Cardiac fibroblast (primary cell): ENCODE data around the gene DNAJB6.
"Not testable (repeated sequence)": the region's sequence is repeated elsewhere in the genome, so short reads cannot be mapped to it uniquely, and the experiment has no call there.

Experiments used
- DNase-seq, 2 donors: peaks; one replicate each; pipeline versions ENCODE4 v3.0.0 to v3.0.0-alpha.2; 2010; ENCODE audit warnings: low read depth in 2 of 2
- H3K4me3 ChIP-seq, 2 donors: replicated peaks in 1 of 2; 1 replicate in 1 of 2; 2 replicates in 1 of 2; pipeline ENCODE4 v1.5.1; 2011; ENCODE audit warnings: low read depth in 2 of 2, low read length in 2 of 2, mild to moderate bottlenecking in 2 of 2, moderate library complexity in 1 of 2
- TF ChIP-seq, protein P1 (sequence below): IDR thresholded peaks from one replicate; pipeline ENCODE4 v1.5.1; 2011; ENCODE audit warnings: low read depth, mild to moderate bottlenecking, low read length, inconsistent platforms

Gene DNAJB6

DNA sequence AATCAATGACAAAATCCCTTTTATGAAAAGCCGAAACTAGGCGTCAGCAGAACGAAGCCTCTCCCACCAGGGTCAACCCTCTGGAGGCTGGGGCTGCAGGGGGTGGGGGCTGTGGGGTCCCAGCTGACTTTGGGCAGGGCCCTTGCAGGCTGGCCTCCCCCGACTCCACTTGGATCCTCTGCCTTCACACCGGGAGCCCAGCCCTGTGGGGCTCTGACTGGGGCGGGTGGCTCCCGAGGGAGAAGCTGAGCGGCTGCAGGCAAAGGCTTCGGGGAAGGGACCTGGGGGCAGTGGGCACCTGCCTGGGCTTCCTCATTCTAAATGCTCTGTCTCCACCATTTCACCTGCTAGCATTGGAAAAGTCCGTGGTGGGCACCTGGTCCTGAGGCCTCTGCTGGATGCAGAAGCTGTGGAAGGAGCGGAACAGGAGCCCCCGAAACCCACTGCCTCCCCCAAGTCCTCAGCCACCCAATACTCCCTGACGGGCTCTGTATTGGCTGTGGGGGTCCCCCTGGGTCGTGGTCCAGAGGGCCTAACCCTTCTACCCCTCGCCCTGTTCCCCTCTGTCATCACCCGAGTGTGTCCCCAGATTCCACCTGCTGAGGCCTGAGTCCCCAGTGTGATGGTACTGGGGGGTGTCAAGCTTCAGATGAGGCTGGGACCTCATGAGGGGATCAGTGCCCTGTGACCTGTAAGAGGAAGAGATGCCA, 108.6 kb downstream of the DNAJB6 start:
- DNase-seq = no peak
- no peak overlapping the region for H3K4me3 ChIP-seq
- TF ChIP-seq, protein P1, sequence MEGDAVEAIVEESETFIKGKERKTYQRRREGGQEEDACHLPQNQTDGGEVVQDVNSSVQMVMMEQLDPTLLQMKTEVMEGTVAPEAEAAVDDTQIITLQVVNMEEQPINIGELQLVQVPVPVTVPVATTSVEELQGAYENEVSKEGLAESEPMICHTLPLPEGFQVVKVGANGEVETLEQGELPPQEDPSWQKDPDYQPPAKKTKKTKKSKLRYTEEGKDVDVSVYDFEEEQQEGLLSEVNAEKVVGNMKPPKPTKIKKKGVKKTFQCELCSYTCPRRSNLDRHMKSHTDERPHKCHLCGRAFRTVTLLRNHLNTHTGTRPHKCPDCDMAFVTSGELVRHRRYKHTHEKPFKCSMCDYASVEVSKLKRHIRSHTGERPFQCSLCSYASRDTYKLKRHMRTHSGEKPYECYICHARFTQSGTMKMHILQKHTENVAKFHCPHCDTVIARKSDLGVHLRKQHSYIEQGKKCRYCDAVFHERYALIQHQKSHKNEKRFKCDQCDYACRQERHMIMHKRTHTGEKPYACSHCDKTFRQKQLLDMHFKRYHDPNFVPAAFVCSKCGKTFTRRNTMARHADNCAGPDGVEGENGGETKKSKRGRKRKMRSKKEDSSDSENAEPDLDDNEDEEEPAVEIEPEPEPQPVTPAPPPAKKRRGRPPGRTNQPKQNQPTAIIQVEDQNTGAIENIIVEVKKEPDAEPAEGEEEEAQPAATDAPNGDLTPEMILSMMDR = no peak

DNA sequence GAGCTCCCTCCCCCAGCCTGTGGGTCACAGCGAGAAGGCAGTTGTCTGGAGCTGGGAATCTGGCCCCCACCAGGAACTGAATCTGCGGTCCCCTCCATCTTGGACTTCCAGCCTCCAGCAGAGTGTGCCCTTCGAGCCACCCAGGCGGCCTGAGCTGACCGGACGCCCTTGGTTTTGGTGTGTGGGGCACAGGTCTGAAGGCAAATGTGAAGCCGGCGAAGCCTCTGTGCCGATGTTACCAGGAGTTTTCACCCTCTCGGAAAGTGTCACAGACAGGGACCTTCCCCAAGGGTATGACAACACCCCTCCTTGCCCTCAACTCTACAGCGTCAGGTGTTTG, 109.1 kb downstream of the DNAJB6 start:
- DNase-seq = no peak
- H3K4me3 ChIP-seq = no peak overlapping the region
- TF ChIP-seq, protein P1 = no peak

DNA sequence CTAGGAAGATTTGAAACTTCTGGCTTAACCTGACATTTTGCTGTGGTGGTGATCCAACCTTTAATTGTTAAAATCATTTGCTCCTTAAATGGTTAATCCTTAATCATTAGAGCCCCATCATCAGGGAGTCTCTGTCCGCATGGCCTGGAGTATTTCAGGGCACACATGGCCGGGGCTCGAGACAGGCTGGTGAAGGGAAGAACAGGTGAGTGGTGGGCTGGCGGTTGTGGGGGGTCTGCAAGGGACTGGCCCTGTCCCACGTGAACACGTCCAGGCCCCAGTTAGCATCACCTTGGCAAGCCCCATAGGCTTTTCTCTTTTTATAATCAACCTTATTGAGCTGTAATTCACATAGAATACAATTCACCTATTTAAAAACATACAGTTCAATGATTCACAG, 109.5 kb downstream of the DNAJB6 start:
- DNase-seq = no peak
- H3K4me3 ChIP-seq = no peak overlapping the region
- TF ChIP-seq, protein P1 = no peak

DNA sequence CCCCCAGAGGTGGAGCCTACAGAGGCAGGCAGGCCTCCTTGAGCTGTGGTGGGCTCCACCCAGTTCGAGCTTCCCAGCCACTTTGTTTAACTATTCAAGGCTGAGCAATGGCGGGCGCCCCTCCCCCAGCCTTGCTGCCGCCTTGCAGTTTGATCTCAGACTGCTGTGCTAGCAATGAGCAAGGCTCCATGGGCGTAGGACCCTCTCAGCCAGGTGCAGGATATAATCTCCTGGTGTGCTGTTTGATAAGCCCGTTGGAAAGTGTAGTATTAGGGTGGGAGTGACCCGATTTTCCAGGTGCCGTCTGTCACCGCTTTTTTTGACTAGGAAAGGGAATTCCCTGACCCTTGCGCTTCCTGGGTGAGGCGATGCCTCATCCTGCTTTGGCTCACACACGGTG, 117.2 kb downstream of the DNAJB6 start:
- not testable (repeated sequence) for DNase-seq, H3K4me3 ChIP-seq

DNA sequence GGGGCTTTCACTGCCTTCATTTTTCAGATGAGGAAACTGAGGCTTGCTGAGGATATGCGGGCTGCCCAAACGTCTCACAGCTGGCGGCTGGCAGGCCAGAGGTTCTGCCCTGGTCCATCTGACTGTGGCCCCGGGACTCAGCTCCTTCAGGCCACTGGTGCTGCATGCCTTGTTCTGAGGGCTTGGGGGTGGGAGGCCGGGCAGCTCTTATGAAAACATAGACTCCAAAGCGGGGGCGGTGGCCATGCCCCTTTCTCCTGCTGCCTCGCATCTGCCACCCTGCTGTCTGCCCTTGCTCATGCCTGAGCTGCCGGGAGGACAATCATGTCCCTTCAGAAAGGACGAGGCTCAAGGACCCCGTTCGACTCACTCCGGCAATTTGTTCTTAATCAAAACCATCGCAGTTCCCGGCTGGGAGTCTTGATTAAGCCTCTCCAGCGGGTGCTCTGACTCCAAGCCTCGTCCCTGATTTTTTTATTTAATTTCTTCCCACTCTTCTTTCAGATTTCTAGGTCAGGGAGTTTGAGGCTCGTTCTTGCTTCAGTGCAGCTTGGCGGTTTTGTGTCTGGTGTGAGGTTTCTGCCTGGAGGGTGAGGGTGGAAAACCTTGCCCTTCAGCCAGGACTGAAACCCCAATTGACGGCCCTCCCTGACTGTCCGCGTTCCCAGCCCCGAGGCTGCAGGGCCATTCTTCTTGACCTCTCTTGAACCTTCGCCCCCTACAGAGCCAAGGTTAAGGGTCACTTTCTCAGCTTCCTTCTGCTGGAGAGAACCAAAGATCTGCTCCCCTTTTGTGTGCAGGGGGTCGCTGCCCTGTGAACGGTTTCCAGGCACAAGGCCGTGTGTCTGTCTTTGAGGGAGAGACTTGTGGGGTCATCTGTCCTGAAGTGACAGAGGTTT, 120.8 kb downstream of the DNAJB6 start:
- TF ChIP-seq, protein P1 = no peak
- no peak for DNase-seq
- H3K4me3 ChIP-seq = no peak overlapping the region

DNA sequence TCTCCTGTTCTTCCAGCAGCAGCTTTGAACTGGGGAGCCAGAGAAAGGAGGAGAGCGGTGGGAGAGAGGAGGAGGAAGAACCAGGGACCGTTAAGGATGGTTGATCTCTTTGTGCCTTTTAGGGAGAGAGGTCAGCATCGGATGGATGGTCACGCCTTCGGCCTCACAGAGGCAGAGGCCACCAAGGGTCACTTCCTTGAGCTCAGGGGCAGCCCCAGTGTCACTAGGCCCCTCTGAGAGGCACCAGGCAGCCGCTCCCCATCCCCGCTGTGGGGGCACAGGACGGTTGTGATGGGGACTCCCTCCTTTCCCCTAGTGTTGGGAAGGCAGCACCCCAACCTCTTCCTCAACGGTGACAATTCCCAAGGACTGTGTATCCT, 121.4 kb downstream of the DNAJB6 start:
- no peak for DNase-seq
- TF ChIP-seq, protein P1 = no peak
- no peak overlapping the region for H3K4me3 ChIP-seq

DNA sequence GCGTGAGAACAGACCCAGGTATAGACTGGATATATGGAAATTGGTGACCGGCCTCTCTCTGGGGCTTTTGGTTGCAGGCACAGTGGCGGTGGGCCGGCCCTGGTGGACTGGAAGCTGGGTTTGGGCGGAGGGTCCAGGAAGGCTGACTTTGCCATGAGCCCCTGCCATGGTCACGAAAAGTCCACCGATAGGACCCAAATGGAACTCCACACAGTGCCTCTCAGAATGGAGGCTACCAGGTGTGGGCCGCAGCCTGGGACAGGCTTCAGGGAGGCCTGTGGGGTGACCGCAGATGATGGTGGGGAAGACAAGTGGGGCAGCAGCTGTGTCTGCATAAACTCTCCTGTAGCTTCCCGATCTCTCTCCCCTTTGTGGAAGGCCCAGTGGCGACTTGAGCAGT, 123.2 kb downstream of the DNAJB6 start:
- no peak overlapping the region for H3K4me3 ChIP-seq
- TF ChIP-seq, protein P1 = no peak
- no peak for DNase-seq
